ENCODE measurements around the gene S100A4.
"Not testable (repeated sequence)": the region's sequence is repeated elsewhere in the genome, so short reads cannot be mapped to it uniquely, and the experiment has no call there.

S100A4 gene

GRCh38 chr1:153520818-153521476 lies 24.7 kb downstream of the S100A4 start:
- TF ChIP-seq CTCF (conservative IDR thresholded peaks at IDR 0.05; ENCODE audit: low read depth, low read length): no peak

DNA sequence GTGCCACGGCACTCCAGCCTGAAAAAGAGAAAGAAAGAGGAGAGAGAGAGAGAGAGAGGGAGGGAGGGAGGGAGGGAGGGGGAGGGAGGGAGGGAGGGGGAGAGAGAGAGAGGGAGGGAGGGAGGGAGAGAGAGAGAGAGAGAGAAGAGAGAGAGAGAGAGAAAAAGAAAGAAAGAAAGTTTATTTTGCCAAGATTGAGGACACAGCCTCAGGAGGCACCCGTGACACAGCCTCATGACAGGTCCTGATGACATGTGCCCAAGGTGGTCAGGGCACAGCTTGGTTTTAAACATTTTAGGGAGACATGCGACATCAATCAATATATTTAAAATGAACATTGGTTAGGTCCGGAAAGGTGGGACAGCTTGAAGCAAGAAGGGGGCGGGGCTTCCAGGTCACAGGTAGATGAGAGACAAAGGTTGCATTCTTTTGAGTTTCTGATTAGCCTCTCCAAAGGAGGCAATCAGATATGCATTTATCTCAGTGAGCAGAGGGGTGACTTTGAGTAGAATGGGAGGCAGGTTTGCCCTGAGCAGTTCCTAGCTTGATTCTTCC lies 25.4 kb downstream of the S100A4 start:
- not testable (repeated sequence) for H3K4me3 ChIP-seq (ENCODE audit: low read length); DNase-seq (ENCODE audit: low read depth)

More at GRCh38 chr1:153520818-153521476, 24.7 kb downstream of the S100A4 start:
- no peak for DNase-seq (ENCODE audit: low read depth)
- H3K4me3 ChIP-seq (ENCODE audit: low read length): no peak overlapping the region

GRCh38 chr1:153519242-153519641 lies 26.4 kb downstream of the S100A4 start:
- no peak for DNase-seq (ENCODE audit: low read depth)
- H3K4me3 ChIP-seq (ENCODE audit: low read length): no peak overlapping the region
- TF ChIP-seq CTCF (conservative IDR thresholded peaks at IDR 0.05; ENCODE audit: low read depth, low read length): no peak

DNA sequence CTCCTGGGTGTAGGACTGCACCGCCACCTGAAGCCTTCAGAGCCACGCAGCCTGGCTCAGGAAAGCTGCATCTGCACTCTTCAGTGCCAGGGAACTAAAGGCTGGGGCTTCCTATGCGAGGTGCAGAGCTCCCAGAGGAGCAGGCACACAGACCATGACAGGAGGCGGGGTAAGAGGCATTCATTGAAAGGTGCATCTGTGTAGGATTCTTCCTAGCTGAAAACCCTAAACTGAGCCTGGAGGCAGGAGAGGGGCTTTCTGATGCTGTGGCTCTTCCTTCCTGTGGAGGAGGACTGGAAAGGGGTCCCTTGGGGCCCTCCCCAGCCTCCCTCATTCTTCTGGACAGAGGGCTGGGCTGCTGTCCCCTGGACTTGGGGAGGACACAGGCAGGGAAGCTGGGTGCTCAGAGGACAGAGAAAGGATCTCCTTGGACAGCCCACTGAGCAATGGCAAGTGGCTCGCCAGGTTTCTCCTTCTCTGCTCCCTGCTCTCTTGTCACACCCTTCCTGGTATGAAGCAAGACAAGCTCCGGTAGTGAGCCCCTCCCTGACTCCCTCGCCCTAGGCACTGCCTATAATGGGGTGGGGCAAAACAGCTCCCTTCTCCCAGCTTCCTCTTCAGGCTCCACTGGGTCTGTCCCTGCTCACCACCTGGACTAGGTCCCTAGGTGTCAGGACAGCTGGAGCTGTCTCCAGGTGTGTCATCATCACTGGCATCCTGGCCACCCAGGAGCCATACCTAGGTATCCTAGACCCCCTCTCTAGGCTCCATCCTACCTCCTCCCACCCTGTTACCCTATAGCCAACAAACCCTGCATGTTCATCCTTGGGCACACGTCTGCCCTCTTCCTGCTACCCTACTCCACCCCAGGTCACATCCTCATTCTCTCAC lies 29.9 kb downstream of the S100A4 start:
- DNase-seq (ENCODE audit: low read depth): no peak
- H3K4me3 ChIP-seq (ENCODE audit: low read length): no peak overlapping the region
- no peak for TF ChIP-seq CTCF (conservative IDR thresholded peaks at IDR 0.05; ENCODE audit: low read depth, low read length)

DNA sequence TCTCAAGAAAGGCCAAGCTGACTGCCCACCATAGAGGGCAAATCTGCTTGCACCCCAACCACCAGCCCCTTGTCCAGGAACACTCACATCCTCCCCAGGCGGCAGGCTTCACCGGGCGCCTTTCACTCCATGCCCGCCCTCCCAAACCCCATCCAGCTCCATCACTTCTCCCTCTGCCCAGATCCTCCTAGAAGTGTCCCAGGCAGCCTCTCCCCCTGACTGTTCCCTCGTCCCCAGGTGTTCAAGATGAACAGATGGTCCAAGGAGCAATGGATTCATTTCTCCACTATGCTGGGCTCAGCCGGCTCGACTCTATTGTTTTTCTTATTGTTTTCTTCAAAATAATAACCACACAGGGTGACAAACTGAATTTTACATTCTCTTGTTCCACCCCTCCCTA lies 31.9 kb downstream of the S100A4 start:
- no peak for TF ChIP-seq CTCF (conservative IDR thresholded peaks at IDR 0.05; ENCODE audit: low read depth, low read length)

GRCh38 chr1:153513023-153513422 lies 32.6 kb downstream of the S100A4 start:
- DNase-seq (ENCODE audit: low read depth): no peak
- TF ChIP-seq CTCF (conservative IDR thresholded peaks at IDR 0.05; ENCODE audit: low read depth, low read length): peak; percentile 10
- no peak overlapping the region for H3K4me3 ChIP-seq (ENCODE audit: low read length)

More for the DNA sequence above, 31.9 kb downstream of the S100A4 start:
- H3K4me3 ChIP-seq (ENCODE audit: low read length): no peak overlapping the region
- no peak for DNase-seq (ENCODE audit: low read depth)

- no peak for DNase-seq (ENCODE audit: low read depth)
- peak; percentile 92 for TF ChIP-seq CTCF (conservative IDR thresholded peaks at IDR 0.05; ENCODE audit: low read depth, low read length)
- H3K4me3 ChIP-seq (ENCODE audit: low read length): no peak overlapping the region
These were observed 34.6 kb downstream of the S100A4 start for GRCh38 chr1:153510984-153511410.
